H1 (cell line): ENCODE measurements around the gene C3orf85. TPM values are rescaled to one million over a fixed set of nuclear protein-coding genes. Genes with fewer than 3 reads are reported as not detected.

Source experiments
- CEBPB ChIP-seq: IDR thresholded peaks from 2 replicates; pipeline ENCODE4 v1.6.1; 2012; ENCODE audit warnings: low read depth, low read length
- CHD1 ChIP-seq: IDR thresholded peaks from 2 replicates; pipeline ENCODE4 v1.6.1; 2012; ENCODE audit warnings: low read depth, low read length, improper control_type of control experiment
- CTCF ChIP-seq, 3 experiments: IDR thresholded peaks; 1 replicate in 2 of 3; 2 replicates in 1 of 3; pipeline versions ENCODE4 v1.5.1 to v1.6.1; 2011; ENCODE audit warnings: low read length in 3 of 3, mild to moderate bottlenecking in 3 of 3, inconsistent platforms in 2 of 3, low read depth in 1 of 3, moderate library complexity in 1 of 3; ENCODE audit not compliant: insufficient read depth in 1 of 3; ENCODE audit errors: control extremely low read depth in 1 of 3
- EGR1 ChIP-seq: IDR thresholded peaks from 2 replicates; pipeline ENCODE4 v1.6.1; 2011; ENCODE audit warnings: low read depth, low read length, borderline replicate concordance
- HDAC6 ChIP-seq: IDR thresholded peaks from one replicate; pipeline ENCODE4 v1.7.1; 2012; ENCODE audit warnings: low read depth, mild to moderate bottlenecking, inconsistent platforms, low read length, moderate library complexity
- SIX5 ChIP-seq: IDR thresholded peaks from 2 replicates; pipeline ENCODE4 v1.6.1; 2011; ENCODE audit warnings: mild to moderate bottlenecking, low read depth, low read length
- TAF7 ChIP-seq: optimal IDR thresholded peaks from 2 replicates; pipeline ENCODE3; 2011; ENCODE audit warnings: low read depth, mild to moderate bottlenecking, inconsistent platforms, low read length, moderate library complexity, borderline replicate concordance
- TEAD4 ChIP-seq: IDR thresholded peaks from 2 replicates; pipeline ENCODE4 v1.6.1; 2012; ENCODE audit warnings: low read depth, low read length, inconsistent platforms, mixed read lengths
- polyA plus RNA-seq, 7 experiments: library from polyadenylated mRNA; depleted of rRNA in 3 of 7; stranded (reverse) in 5 of 7; unstranded in 2 of 7; fragments of >200 nt in 5 of 7; fragments of 200-250 nt in 2 of 7; gene quantifications; 1 replicate in 5 of 7; 2 replicates in 1 of 7; 4 replicates in 1 of 7; pipeline versions ENCODE4 v1.2.1 to v1.2.3, GENCODE V29; 2011 to 2013; ENCODE audit warnings: missing spikeins in 2 of 7, mixed read lengths in 2 of 7
- total RNA-seq: library from RNA; stranded (reverse); fragmentation: NEBNext Ultra II Directional; extraction: Animal tissue kit (Norgen Biotek cat#: 25700); gene quantifications from 2 replicates; pipeline ENCODE4 v1.2.1, GENCODE V29; 2021

The C3orf85 gene
- total and polyA plus RNA-seq, 2 of the 8 experiments (the other 6 are each of a cell fraction or from before 2014, with no cell fraction given), result not detected

GRCh38 chr3:109188741-109189140, 52.2 kb downstream of the C3orf85 start (continued):
- no peak for TF ChIP-seq CEBPB
- TF ChIP-seq SIX5, result no peak
- TF ChIP-seq CHD1, result no peak
- TF ChIP-seq HDAC6, result no peak
- no peak for TF ChIP-seq TEAD4
- no peak for TF ChIP-seq TAF7
- no peak for TF ChIP-seq CTCF (IDR thresholded peaks at IDR 0.05; ENCODE audit: control extremely low read depth in 1 of 3, insufficient read depth in 1 of 3, low read depth in 1 of 3, low read length in 3 of 3)
- no peak for TF ChIP-seq EGR1
- TF ChIP-seq, all 59 proteins: peak for 0
